Measurements from ENCODE around the gene PITPNB.

DNA sequence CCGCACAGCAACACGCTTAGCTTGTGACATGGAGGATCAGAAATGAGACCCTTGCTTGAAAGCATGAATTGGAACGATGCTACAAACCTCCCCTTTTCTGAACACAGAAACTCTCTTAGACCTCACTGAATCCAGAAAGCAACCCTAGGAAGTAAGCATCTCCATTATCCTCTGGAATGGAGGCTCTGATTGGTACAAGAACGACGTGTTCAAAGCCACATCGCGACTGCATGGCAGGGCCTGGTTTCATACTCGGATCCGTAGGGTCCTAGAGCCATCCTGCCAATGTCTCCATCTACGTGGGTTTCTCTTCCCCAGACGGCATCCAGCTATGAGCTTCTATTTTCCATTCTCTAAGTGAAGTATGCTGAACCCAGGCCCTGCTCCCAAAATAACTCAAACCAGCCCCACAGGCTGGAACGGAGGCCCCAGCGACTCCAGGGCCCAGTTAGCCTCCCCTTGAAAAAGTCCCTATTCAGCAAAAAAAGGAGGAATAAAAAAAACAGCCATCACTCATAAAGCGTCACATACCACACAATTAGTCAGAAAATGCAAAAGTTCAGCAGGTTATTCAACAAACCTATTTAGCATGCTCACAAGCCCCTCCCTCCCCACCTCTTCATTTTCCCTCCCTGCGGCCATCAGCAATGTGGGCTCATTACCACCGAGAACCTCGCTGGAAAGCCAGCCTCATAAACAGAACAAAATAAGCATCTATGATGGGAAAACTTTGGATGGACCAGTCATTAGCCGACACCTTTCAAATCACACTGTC is 110.4 kb downstream of the PITPNB start:
- TF ChIP-seq, protein P1, sequence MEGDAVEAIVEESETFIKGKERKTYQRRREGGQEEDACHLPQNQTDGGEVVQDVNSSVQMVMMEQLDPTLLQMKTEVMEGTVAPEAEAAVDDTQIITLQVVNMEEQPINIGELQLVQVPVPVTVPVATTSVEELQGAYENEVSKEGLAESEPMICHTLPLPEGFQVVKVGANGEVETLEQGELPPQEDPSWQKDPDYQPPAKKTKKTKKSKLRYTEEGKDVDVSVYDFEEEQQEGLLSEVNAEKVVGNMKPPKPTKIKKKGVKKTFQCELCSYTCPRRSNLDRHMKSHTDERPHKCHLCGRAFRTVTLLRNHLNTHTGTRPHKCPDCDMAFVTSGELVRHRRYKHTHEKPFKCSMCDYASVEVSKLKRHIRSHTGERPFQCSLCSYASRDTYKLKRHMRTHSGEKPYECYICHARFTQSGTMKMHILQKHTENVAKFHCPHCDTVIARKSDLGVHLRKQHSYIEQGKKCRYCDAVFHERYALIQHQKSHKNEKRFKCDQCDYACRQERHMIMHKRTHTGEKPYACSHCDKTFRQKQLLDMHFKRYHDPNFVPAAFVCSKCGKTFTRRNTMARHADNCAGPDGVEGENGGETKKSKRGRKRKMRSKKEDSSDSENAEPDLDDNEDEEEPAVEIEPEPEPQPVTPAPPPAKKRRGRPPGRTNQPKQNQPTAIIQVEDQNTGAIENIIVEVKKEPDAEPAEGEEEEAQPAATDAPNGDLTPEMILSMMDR (conservative IDR thresholded peaks at IDR 0.05): no peak
- no peak for TF ChIP-seq ZFX (IDR thresholded peaks at IDR 0.05)
